ENCODE measurements around the gene DCHS2.

Gene DCHS2

DNA sequence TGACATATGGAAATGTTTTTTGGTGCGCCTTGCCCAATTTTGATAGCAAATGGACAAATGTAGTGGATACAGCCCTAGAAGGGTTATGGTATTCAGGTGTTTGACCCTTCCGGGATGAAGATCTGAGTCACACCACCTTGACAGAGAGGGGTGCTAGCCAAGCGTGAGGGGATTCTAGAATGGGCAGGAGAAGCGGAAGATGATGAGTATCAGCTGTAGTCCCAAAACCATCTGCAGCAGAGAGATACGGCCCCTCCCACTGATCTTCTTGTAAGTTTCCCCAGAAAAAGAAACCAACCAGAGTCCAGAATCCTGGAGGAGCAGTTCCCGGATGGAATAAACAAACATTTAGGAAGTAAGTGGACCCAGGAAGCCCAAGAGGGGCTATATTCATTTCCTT, 18.1 kb downstream of the DCHS2 start:
- H3K36me3 Mint-ChIP-seq = no peaks in the 10 kb centered on the region
- no peaks in the 10 kb centered on the region for H3K9me3 Mint-ChIP-seq
- H3K4me1 Mint-ChIP-seq = no peaks in the 10 kb centered on the region
- H3K4me3 Mint-ChIP-seq = no peak overlapping the region
- ATAC-seq (replicated peaks) = no peak
- H3K27ac Mint-ChIP-seq = no peak overlapping the region
- DNase-seq = no peak
- H3K27me3 Mint-ChIP-seq = peaks cover 34 to 44% of the 10 kb centered on the region in 2 donors

DNA sequence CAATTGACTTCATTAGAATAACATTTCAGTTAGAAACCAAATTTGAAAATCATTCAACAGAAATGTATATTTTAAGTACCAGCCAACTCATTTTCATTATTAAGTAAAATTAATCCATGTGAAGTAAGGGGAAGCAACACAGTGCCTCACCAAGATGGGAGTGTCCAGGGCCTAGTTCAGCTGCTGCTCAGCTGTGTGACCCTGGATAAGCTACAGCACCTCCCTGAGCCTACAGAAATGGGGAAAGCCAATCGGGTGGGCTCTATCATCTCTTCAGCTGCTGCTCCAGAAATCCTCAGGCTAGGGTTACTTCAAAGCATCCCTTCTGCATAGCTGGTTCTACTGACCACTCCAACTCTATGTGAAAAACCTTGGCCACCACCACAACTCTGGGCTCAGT, 18.7 kb downstream of the DCHS2 start:
- ATAC-seq (replicated peaks) (no peak), DNase-seq (no peak)
- H3K27me3 Mint-ChIP-seq = peaks cover 35 to 42% of the 10 kb centered on the region in 2 donors
- no peak overlapping the region for H3K27ac Mint-ChIP-seq
- no peaks in the 10 kb centered on the region for H3K9me3 Mint-ChIP-seq
- H3K4me3 Mint-ChIP-seq = no peak overlapping the region
- H3K36me3 Mint-ChIP-seq = no peaks in the 10 kb centered on the region
- no peaks in the 10 kb centered on the region for H3K4me1 Mint-ChIP-seq

DNA sequence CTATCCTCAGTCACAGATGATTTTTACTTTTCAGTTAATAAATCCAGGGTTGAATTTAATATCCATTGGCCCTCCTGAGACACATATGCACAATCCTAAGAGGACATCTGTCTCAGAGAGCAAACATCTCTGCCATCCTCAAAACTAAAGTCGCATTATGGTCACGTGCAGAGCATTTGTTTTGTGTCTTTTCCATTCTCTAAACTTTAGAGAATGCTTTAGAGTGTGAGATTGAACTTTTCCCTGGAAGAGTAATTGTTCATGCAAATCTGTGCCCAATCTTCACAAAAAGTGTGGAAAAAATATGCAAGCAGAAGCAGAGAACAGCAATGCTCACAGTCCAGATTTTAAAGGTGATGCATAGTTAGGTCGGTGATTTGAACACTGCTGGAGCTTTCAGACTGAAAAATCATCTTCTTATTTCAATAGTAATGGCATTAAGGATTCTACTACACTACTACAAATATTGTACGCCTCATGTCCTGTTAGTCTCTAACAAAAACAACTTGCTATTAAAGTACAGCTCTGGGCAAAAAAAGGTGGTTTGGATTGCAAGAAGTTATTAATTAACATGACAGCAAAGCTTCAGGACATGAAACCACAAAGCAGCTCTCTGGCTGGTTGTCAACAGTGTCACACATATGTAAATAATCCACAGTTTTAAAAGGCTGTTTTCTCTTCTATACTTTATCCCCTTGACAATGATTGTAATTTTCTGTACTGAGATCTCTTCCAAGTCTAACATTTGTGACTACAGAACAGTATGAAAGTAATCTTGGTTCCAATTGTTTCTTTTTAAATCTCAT, 19.9 kb downstream of the DCHS2 start:
- no peaks in the 10 kb centered on the region for H3K4me1 Mint-ChIP-seq

DNA sequence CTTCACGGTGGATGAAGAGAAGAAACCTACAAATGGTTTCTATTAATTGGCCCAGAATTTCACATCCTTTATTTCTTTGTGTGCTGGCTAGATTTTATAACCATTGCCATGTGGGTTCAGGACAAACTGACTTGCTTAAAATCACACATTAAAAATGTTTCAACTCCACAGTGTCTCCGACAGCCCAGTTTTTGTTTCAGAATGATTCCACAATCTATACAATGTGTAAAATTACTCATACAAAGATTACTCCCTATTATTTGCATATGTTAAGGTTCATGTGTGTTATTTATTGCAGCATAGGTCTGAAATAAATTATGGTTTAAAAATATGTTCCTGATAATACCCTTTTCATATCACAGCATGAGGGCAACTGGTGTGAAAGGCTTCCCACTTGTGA, 20.6 kb downstream of the DCHS2 start:
- Mint-ChIP-seq H3K4me1 (no peaks in the 10 kb centered on the region), H3K27ac (no peak overlapping the region), H3K4me3 (no peak overlapping the region), H3K36me3 (no peaks in the 10 kb centered on the region), H3K27me3 (peaks cover 28 to 34% of the 10 kb centered on the region in 2 donors), H3K9me3 (no peaks in the 10 kb centered on the region)
- DNase-seq (no peak), ATAC-seq (replicated peaks) (no peak)

More for the DNA sequence above, 19.9 kb downstream of the DCHS2 start:
- ATAC-seq (replicated peaks) (no peak), DNase-seq (no peak)
- Mint-ChIP-seq H3K9me3 (no peaks in the 10 kb centered on the region), H3K4me3 (no peak overlapping the region), H3K27ac (no peak overlapping the region), H3K27me3 (peaks cover 34 to 36% of the 10 kb centered on the region in 2 donors), H3K36me3 (no peaks in the 10 kb centered on the region)

DNA sequence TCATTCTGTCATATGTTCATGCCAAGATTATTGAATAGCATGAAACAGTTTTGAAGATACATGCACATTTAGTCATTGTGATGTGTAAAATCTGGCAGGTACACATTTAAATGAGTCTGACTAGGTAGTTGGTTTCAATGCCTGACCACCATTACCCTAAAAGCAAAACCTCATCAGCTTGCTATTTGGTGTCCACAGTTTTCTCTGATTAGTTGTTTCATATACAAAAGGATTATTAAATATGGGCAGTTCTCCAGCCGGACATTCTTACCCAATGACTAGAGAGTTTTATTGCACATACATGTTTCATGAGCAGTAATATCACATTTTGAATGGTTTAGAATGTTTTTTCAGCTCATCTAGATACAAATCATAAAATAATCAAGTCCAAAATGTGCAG, 23.7 kb downstream of the DCHS2 start:
- no peaks in the 10 kb centered on the region for H3K4me1 Mint-ChIP-seq
- H3K9me3 Mint-ChIP-seq = no peaks in the 10 kb centered on the region
- no peaks in the 10 kb centered on the region for H3K36me3 Mint-ChIP-seq
- H3K4me3 Mint-ChIP-seq = no peak overlapping the region
- H3K27me3 Mint-ChIP-seq = peaks cover 25 to 32% of the 10 kb centered on the region in 2 donors
- DNase-seq = no peak
- H3K27ac Mint-ChIP-seq = no peak overlapping the region
- ATAC-seq (replicated peaks) = no peak

DNA sequence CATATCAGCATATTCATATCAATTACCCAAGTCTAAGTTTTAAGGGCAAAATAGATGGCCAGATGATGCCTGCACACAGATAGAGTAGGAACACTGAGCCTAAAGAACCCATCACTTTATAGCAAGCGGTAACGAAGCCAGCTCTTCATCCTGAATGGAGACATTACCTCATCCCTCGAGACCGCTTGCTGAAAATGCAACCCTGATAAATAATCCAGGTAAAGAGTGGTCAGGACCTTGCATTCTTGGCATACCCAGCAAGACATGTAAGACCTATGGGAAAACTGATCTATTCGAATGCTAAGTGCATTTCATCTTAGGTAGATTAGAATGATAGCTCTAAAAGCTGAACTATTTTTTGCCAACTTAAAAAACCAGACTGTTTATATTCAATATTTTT, 25.3 kb downstream of the DCHS2 start:
- Mint-ChIP-seq H3K27me3 (peaks cover 25 to 37% of the 10 kb centered on the region in 2 donors), H3K27ac (no peak overlapping the region)

DNA sequence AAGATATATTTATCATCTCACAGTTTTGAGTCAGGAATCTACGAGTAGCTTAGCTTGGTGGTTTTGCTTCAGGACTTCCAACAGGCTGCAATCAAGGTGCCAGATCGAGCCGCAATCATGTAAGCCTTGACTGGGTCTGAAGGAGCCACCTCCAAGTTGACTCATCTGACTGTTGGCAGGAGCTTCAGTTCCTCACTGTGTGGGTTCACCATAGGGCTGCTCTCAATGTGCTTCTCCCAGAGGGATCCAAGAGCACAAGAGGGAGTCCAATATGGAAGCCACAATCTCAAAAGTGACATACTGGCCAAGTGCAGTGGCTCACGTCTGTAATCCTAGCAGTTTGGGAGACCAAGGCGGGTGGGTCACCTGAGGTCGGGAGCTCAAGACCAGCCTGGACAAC, 26.5 kb downstream of the DCHS2 start:
- Mint-ChIP-seq H3K4me3 (no peak overlapping the region), H3K4me1 (no peaks in the 10 kb centered on the region), H3K36me3 (no peaks in the 10 kb centered on the region), H3K27me3 (peaks cover 25 to 36% of the 10 kb centered on the region in 2 donors), H3K27ac (no peak overlapping the region), H3K9me3 (no peaks in the 10 kb centered on the region)
- no peak for DNase-seq
- ATAC-seq (replicated peaks) = no peak

More for the DNA sequence above, 25.3 kb downstream of the DCHS2 start:
- Mint-ChIP-seq H3K9me3 (no peaks in the 10 kb centered on the region), H3K36me3 (no peaks in the 10 kb centered on the region), H3K4me3 (no peak overlapping the region), H3K4me1 (no peaks in the 10 kb centered on the region)
- no peak for DNase-seq
- no peak for ATAC-seq (replicated peaks)

DNA sequence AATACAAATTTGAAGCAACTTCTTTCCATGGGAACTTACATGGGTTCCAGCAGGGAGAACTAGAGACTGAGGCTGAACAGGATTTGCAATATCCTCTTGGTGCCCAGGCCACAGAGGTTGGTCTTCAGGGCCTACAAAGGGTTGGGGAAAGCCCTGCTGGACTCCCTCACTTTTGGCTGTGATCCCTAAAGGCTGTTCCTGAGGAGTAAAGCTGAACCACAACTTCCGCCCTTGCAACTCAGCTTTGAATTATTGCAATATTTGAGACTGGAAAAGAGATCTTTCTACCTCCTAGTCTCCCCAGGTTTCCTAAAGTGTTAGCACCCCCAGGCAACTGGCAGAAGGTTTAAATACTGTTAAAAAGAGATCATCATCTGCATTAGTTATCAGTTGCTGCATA, 26.9 kb downstream of the DCHS2 start:
- DNase-seq (no peak), ATAC-seq (replicated peaks) (no peak)
- peaks cover 21 to 34% of the 10 kb centered on the region in 2 donors for H3K27me3 Mint-ChIP-seq

DNA sequence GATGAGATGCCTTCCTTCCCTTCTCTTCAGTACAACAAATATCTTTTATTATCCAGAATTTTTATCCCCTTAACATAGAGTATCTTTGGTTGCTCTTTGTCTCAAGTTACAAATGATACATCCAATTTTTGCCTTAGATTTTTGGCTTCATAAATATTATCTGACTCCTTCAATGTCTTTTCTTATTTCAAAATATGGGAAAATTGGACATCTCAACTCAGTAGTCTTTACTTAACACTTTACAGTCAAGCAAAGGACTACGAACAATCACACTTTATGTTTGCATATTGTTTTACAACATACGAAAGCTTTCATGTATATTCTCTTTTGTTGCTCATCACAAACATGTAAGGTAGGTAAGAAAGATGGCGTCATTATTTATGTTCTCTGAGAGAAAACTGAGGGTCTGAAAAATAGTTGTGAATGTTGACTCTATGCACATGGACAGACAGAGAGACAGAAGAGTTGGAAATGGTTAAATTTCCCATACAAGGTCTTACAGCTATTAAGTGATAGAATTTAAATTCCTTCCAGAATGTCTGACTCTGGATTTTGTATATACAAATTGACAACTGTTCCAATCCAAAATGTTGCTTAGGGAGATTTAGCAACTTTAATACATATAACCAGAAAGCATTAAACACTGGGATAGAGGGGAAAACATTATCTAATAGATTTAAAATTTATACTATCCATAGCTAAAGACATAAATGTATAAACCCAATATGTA, 29.4 kb downstream of the DCHS2 start:
- Mint-ChIP-seq H3K27ac (no peak overlapping the region), H3K9me3 (no peaks in the 10 kb centered on the region), H3K4me3 (no peak overlapping the region), H3K27me3 (peaks cover 15 to 47% of the 10 kb centered on the region in 2 donors), H3K4me1 (no peaks in the 10 kb centered on the region), H3K36me3 (no peaks in the 10 kb centered on the region)
- ATAC-seq (replicated peaks) (no peak), DNase-seq (no peak)

More for the DNA sequence above, 26.9 kb downstream of the DCHS2 start:
- H3K27ac Mint-ChIP-seq = no peak overlapping the region
- H3K9me3 Mint-ChIP-seq = no peaks in the 10 kb centered on the region
- H3K4me1 Mint-ChIP-seq = no peaks in the 10 kb centered on the region
- H3K4me3 Mint-ChIP-seq = no peak overlapping the region
- no peaks in the 10 kb centered on the region for H3K36me3 Mint-ChIP-seq

DNA sequence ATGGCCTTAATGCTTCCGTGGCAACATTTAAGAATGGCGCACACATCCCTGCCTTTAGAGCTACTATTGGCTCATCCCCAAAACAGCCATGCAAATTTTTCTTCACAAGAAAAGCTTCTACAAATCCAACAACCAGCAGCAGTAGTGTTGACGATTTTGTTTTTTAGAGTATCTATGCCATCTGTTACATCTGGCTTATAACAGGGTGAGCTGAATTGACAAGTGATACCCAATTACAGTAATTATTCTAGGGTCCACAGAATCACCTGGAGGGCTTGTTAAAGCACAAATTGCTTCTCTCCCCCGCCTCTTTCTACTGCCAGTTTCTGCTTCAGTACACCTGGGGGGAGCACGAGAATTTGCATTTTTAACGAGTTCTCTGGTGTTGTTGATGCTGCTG, 34.1 kb downstream of the DCHS2 start:
- no peak overlapping the region for H3K4me3 Mint-ChIP-seq
- no peak overlapping the region for H3K27ac Mint-ChIP-seq

DNA sequence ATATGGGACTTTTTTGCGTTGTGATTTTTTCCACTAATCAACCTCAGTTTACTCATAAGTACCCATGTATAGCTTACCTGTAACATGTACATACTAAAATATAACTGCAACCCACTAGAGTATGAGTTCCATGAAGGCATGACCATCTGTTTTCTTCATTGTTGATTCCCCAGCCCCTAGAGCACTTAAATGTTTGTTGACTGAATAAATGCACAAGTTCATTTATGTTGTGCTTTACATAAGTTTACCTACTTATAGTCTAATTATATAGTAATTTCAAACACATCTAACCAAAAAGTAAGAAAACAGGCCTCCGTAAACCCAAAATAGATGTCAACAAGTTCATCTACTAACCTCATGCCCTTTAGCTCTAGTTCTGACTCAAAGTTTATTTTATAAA, 34.7 kb downstream of the DCHS2 start:
- Mint-ChIP-seq H3K27ac (no peak overlapping the region), H3K4me1 (no peaks in the 10 kb centered on the region), H3K36me3 (peaks cover 0 to 3% of the 10 kb centered on the region in 2 donors), H3K27me3 (peaks cover 13 to 42% of the 10 kb centered on the region in 2 donors), H3K9me3 (peaks cover 4 to 6% of the 10 kb centered on the region in 2 donors), H3K4me3 (no peak overlapping the region)
- ATAC-seq (replicated peaks) (no peak), DNase-seq (no peak)

More for the DNA sequence above, 34.1 kb downstream of the DCHS2 start:
- Mint-ChIP-seq H3K36me3 (peaks cover 0 to 3% of the 10 kb centered on the region in 2 donors), H3K4me1 (no peaks in the 10 kb centered on the region), H3K9me3 (peaks cover 4 to 6% of the 10 kb centered on the region in 2 donors), H3K27me3 (peaks cover 18 to 48% of the 10 kb centered on the region in 2 donors)
- ATAC-seq (replicated peaks) (no peak), DNase-seq (no peak)

DNA sequence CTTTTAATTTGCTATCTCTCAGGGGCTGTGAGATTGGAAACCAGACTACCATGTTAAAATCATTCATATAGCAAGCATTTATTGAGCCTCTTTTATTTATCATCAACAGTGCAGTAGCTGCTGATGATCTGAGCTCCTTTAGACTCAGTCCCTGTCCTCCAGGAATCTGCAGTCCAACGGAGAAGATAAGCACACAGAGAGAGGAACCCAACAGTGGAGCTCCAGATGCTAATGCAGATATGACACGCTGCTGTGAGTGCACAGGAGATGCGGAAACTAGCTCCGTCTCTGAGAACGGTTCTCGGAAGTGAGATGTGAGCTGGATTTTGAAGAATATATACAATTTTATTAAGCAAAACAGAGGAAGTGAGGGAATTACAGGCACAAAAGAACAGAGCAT, 35.4 kb downstream of the DCHS2 start:
- Mint-ChIP-seq H3K27me3 (peaks cover 17 to 43% of the 10 kb centered on the region in 2 donors), H3K4me3 (no peak overlapping the region), H3K4me1 (no peaks in the 10 kb centered on the region), H3K27ac (no peak overlapping the region), H3K36me3 (peaks cover 0 to 3% of the 10 kb centered on the region in 2 donors), H3K9me3 (peaks cover 4 to 6% of the 10 kb centered on the region in 2 donors)
- no peak for DNase-seq
- no peak for ATAC-seq (replicated peaks)

DNA sequence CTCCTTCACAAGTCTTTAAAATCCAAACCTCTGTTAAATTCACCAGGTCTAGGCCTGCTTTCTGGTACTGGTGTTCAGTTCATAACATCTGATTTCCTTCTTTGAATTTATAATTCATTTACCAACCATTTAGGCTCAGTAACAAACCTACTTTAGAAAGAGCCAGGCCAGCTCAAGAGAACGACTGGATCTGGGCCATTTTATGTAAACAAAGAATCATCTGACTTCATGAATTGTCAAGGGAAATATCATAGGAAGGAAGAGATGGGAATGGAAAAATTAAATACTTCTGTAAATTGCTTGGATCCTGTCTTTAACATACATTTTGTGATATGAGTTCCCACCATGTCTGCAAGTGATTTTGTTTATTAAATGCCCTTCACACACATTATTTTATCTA, 36.5 kb downstream of the DCHS2 start:
- peaks cover 0 to 3% of the 10 kb centered on the region in 2 donors for H3K36me3 Mint-ChIP-seq
- H3K9me3 Mint-ChIP-seq = peaks cover 4 to 6% of the 10 kb centered on the region in 2 donors
- ATAC-seq (replicated peaks) (no peak), DNase-seq (no peak)
- peaks cover 17 to 44% of the 10 kb centered on the region in 2 donors for H3K27me3 Mint-ChIP-seq
- no peak overlapping the region for H3K4me3 Mint-ChIP-seq
- no peak overlapping the region for H3K27ac Mint-ChIP-seq
- no peaks in the 10 kb centered on the region for H3K4me1 Mint-ChIP-seq

DNA sequence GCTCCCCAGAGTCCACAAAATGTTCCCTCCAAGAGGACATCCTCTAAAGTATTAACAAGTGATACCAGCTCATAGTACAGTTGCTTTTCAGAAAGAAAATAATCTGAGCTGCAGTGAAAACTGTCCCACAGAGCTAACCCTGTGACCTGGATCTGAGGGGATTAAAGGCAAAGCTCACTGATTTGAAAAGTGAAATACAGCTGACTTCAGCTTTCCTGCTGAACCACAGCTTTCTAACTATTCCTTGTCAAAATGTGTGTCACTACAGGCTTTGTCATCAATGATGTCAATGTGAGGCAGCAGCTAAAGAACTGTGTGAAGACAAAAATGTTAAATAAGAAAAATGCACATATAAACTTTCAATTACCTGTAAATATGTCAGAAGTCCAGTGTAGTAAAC, 36.9 kb downstream of the DCHS2 start:
- ATAC-seq (replicated peaks) (no peak), DNase-seq (no peak)
- Mint-ChIP-seq H3K9me3 (peaks cover 4 to 6% of the 10 kb centered on the region in 2 donors), H3K36me3 (peaks cover 0 to 3% of the 10 kb centered on the region in 2 donors), H3K4me1 (no peaks in the 10 kb centered on the region), H3K27ac (no peak overlapping the region), H3K4me3 (no peak overlapping the region), H3K27me3 (peaks cover 17 to 46% of the 10 kb centered on the region in 2 donors)
